Ecto neural progenitor cell (in vitro differentiated cells): ENCODE results near the gene SIL1.

ENCODE experiments used
- DNase-seq: peaks from one replicate; pipeline ENCODE4 v3.0.0-alpha.2; 2018; ENCODE audit warnings: low spot score

SIL1 gene

GRCh38 chr5:138955013-138955660 lies 243.0 kb downstream of the SIL1 start:
- DNase-seq, result peak; percentile 52

- no peak for DNase-seq
Measured at GRCh38 chr5:138954257-138955012, 243.7 kb downstream of the SIL1 start.

GRCh38 chr5:138953387-138954256 lies 244.5 kb downstream of the SIL1 start:
- DNase-seq, result no peak

GRCh38 chr5:138952962-138953361 lies 245.2 kb downstream of the SIL1 start:
- no peak for DNase-seq

GRCh38 chr5:138951986-138952735 lies 246.0 kb downstream of the SIL1 start:
- no peak for DNase-seq

- DNase-seq, result no peak
Measured at GRCh38 chr5:138951091-138951985, 246.8 kb downstream of the SIL1 start.

- no peak for DNase-seq
Measured at GRCh38 chr5:138950421-138951031, 247.6 kb downstream of the SIL1 start.

GRCh38 chr5:138949988-138950387 lies 248.2 kb downstream of the SIL1 start:
- DNase-seq, result no peak

GRCh38 chr5:138949223-138949574 lies 249.0 kb downstream of the SIL1 start:
- DNase-seq, result no peak

GRCh38 chr5:138948471-138949222 lies 249.5 kb downstream of the SIL1 start:
- no peak for DNase-seq

GRCh38 chr5:138947780-138948179 lies 250.4 kb downstream of the SIL1 start:
- DNase-seq, result no peak

- no peak for DNase-seq
Measured at GRCh38 chr5:138946831-138947560, 251.2 kb downstream of the SIL1 start.

- no peak for DNase-seq
Measured at GRCh38 chr5:138946241-138946623, 251.9 kb downstream of the SIL1 start.

GRCh38 chr5:138945421-138946240 lies 252.5 kb downstream of the SIL1 start:
- peak; percentile 90 for DNase-seq

- DNase-seq, result no peak
Measured at GRCh38 chr5:138944527-138945322, 253.4 kb downstream of the SIL1 start.

GRCh38 chr5:138943599-138944173 lies 254.5 kb downstream of the SIL1 start:
- DNase-seq, result no peak

- DNase-seq, result no peak
Measured at GRCh38 chr5:138942861-138943260, 255.3 kb downstream of the SIL1 start.
